Brain microvascular endothelial cell (primary cell): Measurements from ENCODE around the gene SLC9A1.

ENCODE experiments used
- DNase-seq: peaks from one replicate; pipeline ENCODE4 v3.0.0-alpha.2; 2020
- H3K27ac ChIP-seq: fragments of 250-450 bp; sonication (Bioruptor Pico); 2 replicates; pipeline ENCODE4 v1.5.1; 2020; ENCODE audit warnings: mild to moderate bottlenecking, moderate library complexity
- H3K27me3 ChIP-seq: fragments of 250-450 bp; sonication (Bioruptor Pico); replicated peaks from 2 replicates; pipeline ENCODE4 v1.5.1; 2020; ENCODE audit warnings: mild to moderate bottlenecking
- H3K36me3 ChIP-seq: fragments of 250-450 bp; sonication (Bioruptor Pico); replicated peaks from 2 replicates; pipeline ENCODE4 v1.5.1; 2020; ENCODE audit warnings: mild to moderate bottlenecking
- H3K4me3 ChIP-seq: 2 replicates; pipeline ENCODE4 v1.5.1; 2011; ENCODE audit warnings: low read depth, mild to moderate bottlenecking, control low read depth, low read length, moderate library complexity
- in situ Hi-C: cut with HindIII; loops from 2 replicates; pipeline ENCODE4 v1.10.0; 2017; ENCODE audit warnings: low sequenced_read_pairs, low pct_ligation_motif_present
- TF ChIP-seq, protein P1 (sequence below): IDR thresholded peaks from 2 replicates; pipeline ENCODE4 v1.5.1; 2011; ENCODE audit warnings: low read depth, mild to moderate bottlenecking, moderate library complexity, low read length, control low read depth, inconsistent platforms; ENCODE audit errors: missing control alignments

The SLC9A1 gene

DNA sequence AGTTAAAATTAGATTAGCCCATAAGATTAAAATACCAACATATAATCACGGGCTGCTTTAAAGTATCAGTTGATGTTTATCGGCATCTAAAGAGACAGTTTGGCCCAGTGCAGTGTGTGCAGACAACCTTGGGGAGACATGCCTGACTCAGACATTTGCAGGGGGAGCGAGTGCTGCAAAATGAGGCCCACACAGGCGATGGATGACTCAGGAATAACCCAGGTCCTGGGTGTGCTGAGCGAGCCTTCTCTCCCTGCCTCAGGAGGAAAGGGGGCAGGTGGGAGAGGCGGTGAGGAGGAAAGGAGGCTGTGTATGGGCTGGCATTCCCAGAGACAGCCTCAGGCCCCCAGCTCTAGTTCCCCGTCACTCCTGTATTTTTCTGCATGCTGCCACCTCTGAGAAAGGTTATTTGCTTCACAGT lies 9.0 kb downstream of the SLC9A1 start:
- Histone ChIP-seq H3K36me3 (no peaks in the 10 kb centered on the region), H3K27me3 (no peaks in the 10 kb centered on the region), H3K4me3 (no peak overlapping the region), H3K27ac (peak overlapping the region; percentile 89)
- peak; percentile 90 for DNase-seq
- TF ChIP-seq, protein P1, sequence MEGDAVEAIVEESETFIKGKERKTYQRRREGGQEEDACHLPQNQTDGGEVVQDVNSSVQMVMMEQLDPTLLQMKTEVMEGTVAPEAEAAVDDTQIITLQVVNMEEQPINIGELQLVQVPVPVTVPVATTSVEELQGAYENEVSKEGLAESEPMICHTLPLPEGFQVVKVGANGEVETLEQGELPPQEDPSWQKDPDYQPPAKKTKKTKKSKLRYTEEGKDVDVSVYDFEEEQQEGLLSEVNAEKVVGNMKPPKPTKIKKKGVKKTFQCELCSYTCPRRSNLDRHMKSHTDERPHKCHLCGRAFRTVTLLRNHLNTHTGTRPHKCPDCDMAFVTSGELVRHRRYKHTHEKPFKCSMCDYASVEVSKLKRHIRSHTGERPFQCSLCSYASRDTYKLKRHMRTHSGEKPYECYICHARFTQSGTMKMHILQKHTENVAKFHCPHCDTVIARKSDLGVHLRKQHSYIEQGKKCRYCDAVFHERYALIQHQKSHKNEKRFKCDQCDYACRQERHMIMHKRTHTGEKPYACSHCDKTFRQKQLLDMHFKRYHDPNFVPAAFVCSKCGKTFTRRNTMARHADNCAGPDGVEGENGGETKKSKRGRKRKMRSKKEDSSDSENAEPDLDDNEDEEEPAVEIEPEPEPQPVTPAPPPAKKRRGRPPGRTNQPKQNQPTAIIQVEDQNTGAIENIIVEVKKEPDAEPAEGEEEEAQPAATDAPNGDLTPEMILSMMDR, result no peak
- in situ Hi-C loops, result no loop called here

DNA sequence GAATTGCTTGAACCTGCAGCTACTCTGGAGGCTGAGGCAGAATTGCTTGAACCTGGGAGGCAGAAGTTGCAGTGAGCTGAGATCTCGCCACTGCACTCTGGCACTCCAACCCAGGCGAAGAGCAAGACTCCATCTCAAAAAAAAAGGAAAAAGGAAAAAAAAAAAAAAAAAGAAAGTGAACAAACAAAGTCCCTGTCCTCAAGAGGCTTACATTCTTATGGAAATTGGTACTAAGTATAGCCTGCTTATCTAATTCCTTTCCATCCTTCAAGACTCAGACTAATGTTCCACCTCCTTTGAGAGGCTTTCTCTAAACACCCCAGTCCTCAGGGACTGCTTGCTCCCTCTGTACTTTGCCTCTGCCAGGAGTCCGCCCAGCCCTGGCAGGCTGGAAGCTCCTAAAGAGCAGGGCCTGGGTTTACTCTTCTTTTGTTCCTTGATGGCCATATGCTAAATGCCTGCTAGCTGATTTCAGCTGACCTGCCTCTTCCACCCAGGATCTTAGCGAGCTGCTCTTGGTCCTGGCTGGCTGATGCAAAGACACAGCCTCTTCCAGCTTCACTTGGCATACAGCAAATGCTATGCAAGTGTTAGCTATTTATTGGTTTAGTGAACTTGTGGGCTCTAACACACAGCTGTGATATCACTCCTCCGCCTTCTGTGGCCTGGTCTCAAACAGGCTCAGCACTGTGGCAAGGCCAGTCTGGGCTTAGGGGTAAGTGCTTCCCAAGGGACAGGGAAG lies 9.8 kb downstream of the SLC9A1 start:
- TF ChIP-seq, protein P1, result no peak
- in situ Hi-C loops, result no loop called here
- no peaks in the 10 kb centered on the region for H3K27me3 ChIP-seq
- H3K27ac ChIP-seq, result peak overlapping the region; percentile 89
- H3K36me3 ChIP-seq, result no peaks in the 10 kb centered on the region
- H3K4me3 ChIP-seq, result no peak overlapping the region
- peak; percentile 60 for DNase-seq

DNA sequence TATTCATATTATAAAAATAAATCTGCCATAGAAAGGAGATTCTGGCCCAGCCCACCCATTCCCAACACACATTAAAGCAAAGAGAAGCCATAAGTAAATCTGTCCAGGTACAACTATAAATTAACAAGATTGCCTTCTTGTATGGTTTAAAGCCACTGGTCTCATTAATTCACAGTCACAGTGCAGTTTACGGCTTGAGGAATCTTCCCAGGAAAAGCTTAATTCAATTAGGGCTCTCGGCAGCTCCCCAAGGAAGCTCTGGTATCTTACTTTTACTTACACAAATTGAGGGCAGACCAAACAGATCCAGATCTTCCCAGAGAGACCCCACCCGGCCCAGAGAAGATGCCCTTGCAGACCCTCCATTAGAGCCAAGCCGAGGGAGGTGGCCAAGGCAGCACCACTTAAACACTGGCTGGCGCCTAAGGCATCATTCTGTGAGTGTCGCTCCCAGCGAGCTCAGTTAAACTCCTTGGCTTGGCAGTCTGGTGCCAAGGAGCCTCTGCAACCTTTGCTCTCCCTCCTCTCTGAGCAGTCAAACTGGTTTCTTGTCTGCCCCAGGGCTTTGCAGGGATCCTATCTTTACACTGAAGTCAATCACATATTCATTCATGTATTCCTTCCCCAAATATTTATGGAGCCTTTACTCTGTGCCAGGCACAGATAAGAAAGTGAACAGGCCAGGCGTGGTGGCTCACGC lies 10.7 kb downstream of the SLC9A1 start:
- no peak for DNase-seq
- Histone ChIP-seq H3K27me3 (no peaks in the 10 kb centered on the region), H3K4me3 (no peak overlapping the region), H3K36me3 (no peaks in the 10 kb centered on the region), H3K27ac (no peak overlapping the region)
- in situ Hi-C loops, result no loop called here
- TF ChIP-seq, protein P1, result no peak

DNA sequence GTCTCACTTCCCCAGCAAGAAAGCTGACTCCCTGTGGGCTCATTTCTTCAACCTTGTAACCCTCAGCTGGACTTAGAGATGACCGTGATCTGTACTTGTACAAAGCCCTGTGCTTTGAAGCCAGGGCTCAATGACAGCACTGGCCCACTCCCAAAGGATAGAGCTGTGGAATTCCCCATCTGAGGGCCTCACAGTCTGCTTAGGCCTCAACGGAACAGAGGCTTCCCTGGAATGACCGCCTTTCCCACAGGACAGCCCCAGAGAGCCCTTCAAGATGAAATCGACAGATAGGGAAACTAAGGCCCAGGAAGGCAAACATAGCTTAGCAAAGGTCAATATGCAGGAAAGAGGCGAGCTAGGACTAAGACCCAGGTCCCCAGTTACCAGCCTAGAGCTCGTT lies 11.5 kb downstream of the SLC9A1 start:
- Histone ChIP-seq H3K27me3 (no peaks in the 10 kb centered on the region), H3K36me3 (no peaks in the 10 kb centered on the region), H3K27ac (no peak overlapping the region), H3K4me3 (no peak overlapping the region)
- no peak for DNase-seq
- TF ChIP-seq, protein P1, result no peak
- in situ Hi-C loops, result no loop called here

DNA sequence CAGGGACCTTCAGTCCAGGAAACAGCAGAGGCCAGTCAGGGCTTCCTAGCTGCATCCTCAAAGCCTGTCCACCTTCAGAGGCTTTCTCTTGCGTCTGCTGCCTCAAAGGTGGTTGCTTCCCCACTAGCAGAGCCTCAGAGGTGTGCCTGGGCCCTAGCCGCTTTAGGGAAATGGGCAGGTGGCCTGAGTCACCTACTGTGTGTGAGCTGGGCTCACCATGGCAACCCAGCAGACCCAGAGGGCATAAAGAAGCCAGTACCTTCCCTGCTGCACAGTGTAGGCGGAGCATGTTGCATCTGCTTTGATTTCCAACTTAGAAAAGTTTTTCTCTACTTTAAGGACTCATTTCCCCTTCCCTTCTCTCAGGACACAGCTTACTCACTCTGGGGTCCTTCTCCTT lies 12.5 kb downstream of the SLC9A1 start:
- in situ Hi-C loops, result no loop called here
- TF ChIP-seq, protein P1, result no peak
- Histone ChIP-seq H3K27me3 (no peaks in the 10 kb centered on the region), H3K27ac (no peak overlapping the region), H3K36me3 (peaks cover 5% of the 10 kb centered on the region), H3K4me3 (no peak overlapping the region)
- no peak for DNase-seq
